Activated naive CD4-positive, alpha-beta T cell (primary cell): ENCODE measurements around the gene NECAB2.
"Not testable (repeated sequence)": the region's sequence is repeated elsewhere in the genome, so short reads cannot be mapped to it uniquely, and the experiment has no call there.

Experiments used
- DNase-seq, 4 experiments: peaks; one replicate each; lab custom pipeline; 2025; lab: John Stamatoyannopoulos, UW

NECAB2 gene

DNA sequence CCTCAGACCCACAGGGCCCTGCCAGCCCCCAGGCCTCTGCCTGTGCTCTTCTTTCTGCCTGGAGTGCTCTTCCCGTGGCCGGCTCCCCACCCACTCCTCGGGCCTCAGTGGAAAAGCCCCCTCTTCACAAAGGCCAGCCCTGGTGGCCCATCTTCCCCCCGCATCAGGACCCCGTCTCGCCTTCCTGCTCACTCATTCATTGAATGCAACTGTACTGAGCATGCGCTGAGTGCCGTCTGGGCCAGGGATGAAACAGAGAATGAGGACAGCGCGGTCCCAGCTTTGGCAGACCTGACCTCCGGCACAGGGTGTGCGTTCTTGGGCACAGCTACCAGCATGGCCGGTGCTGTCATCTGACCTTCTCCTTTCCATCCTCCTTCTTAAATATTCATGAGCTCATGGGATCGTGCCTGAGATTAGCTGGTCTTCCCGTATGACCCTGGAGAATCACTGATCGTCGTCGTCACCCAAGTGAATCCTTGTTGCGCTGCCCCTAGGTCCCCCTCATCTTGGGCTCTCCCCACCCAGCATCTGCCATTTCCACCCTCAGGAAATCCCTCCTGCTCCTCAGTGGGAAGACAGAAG lies 31.4 kb upstream of the NECAB2 start:
- no peak for DNase-seq

DNA sequence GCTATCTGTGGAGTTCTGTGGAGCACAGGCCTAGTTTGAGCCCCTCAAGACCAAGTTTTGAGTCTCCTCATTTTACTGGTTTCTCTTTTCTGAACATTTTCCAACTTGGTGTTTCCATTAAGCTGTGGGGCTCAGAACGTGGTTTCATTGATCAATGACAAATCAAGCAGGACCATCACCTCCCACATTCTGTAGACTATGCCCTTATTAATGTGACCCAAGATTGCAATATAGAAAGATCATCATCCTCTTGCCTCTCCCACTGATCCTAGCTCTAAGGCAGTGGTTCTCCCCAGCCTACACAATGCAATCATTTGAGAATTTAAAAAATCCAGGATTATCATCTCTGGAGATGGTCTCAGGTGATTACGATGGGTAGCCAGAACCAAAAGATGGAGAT lies 30.8 kb upstream of the NECAB2 start:
- DNase-seq: no peak

DNA sequence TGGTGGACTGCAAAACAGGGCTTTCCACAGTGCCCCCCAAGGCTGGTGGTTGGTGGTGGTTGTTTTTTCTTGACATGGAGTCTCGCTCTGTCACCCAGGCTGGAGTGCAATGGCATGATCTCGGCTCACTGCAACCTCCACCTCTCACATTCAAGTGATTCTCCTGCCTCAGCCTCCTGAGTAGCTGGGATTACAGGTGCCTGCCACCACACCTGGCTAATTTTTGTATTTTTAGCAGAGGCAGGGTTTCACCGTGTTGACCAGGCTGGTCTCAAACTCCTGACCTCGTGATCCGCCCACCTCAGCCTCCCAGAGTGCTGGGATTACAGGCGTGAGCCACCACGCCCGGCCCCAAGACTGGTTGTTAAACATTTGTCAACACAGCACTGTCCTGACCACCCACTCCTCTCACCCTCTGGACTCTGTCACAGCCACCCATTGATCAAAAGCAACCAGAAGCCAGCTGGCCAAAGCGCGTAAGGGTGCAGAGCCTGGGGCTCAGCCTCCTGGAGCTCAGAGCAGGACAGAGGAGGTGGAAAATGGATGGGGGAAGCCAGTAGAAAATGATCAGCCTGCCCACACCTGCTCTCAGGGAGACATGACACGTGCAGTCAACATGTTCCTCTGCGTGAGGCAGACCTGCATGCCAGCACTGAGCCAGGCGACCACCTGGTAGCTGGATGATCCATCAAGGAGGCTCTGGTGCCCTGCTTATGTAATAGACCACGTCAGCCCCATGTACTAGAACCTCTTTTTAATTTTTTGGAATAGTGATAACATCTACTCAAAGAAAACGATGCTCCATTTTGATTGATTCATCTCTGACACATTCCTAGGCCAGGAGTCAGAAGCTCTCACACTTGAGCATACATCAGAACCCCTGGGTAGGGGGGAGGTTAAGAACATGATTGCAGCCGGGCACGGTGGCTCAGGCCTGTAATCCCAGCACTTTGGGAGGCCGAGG lies 29.8 kb upstream of the NECAB2 start:
- DNase-seq: no peak

DNA sequence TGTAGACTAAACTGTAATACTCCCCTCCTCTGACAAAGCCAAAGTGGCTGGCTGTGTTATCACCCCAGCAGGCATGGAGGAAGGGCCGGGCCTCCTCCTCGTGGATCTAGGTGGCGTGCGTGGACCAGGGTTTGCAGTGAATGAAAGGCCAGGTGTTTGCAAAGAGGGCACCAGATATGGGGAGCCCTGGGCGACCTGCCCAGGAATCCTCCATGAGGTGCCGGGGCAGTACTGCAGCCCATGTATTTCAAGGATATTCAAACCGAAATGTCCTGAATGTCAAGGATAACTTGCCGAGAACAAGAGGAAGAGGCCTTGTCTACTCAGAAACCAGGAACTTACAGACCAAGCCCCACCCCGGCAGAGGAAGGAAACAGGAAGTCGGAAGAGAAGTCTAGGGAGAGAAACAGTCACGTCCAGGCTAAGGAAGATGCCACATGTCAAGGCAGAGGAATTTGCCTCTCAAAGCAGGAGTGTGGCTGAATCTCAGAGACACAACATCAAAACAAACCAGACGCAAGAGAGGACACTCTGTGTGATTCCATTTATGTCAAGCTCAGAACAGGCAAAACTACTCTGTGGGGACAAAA lies 28.7 kb upstream of the NECAB2 start:
- DNase-seq: no peak

DNA sequence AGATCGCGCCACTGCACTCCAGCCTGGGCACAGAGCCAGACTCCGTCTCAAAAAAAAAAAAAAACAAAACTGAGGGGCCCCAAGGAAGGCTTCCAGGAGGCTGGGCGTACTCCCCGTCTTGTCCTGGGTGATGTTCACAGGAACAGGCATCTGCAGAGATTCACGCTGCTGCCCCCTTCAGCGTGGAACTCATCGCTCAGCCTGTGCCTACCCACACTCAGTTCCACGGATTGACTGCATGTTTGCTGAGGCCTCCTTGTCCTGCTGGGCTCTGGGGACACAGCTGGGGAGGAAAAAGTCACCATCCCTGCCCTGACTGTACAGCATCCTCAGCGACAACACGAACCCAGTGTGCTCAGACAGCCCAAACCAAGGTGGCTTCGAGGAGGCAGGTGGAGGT lies 27.9 kb upstream of the NECAB2 start:
- DNase-seq: no peak

DNA sequence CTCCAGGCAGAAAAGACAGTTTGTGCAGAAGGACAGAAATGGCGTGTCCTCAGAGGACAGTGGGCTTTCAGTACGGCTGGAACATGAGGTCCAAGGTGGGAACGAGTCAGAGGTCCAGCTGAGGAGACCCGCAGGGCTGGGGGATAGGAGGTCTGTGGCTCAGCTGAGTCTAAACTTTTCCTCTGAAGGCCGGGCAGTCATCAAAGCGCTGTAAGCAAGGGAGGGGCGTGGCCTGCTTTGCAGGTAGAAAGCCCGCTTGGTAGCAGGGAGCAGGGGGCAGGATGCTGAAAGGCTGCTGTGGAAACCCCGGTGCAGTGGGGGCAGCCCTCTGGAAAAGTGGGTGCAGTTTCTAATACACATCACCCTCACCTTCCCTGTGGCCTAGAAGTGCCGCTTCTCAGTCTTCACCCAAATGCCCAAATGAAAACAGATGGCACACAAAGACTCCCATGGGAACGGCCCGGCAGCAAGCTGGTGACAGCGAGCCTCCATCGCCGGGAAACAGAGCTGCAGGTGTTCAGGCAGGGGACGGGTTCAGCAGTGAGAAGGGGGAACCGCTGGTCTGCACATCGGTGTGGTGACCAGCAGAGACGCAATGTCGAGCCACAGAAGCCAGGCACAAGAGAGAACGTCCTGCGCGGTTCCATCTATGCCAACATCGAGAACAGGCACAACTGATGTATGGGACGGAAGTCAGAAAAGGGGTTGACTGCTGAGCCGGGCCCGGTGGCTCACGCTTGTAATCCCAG lies 27.2 kb upstream of the NECAB2 start:
- DNase-seq: no peak

DNA sequence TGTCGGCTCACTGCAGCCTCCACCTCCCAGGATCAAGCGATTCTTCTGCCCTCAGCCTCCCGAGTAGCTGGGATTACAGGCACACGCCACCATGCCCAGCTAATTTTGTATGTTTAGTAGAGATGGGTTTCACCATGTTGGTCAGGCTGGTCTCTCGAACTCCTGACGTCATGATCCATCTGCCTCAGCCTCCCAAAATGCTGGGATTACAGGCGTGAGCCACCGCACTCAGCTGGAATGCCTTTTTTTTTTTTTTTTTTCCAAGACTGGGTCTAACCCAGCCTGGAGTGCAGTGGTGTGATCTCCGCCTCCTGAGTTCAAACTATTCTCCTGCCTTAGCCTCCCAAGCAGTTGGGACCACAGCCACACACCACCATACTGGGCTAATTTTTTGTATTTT lies 26.5 kb upstream of the NECAB2 start:
- DNase-seq: not testable (repeated sequence)

DNA sequence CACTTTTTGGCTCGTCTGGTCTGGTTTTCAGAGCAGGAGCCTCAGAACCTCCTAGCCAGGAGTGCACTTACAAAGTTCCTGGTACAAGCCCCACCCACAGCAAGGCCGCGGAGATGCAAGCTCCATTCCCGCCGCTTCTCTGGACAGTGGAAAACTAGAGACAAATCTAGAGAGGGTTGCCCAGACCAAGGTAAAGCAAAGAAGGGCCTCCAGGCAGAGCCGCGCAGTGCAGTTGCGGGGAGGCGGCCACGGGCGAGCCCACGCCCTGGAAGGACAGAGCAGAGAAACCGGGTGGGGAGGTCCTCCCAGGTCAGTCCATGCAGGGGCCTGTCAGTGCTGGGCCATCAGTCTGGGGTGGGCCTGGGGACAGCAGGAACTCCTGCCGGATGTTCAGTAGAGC lies 26.0 kb upstream of the NECAB2 start:
- no peak for DNase-seq

DNA sequence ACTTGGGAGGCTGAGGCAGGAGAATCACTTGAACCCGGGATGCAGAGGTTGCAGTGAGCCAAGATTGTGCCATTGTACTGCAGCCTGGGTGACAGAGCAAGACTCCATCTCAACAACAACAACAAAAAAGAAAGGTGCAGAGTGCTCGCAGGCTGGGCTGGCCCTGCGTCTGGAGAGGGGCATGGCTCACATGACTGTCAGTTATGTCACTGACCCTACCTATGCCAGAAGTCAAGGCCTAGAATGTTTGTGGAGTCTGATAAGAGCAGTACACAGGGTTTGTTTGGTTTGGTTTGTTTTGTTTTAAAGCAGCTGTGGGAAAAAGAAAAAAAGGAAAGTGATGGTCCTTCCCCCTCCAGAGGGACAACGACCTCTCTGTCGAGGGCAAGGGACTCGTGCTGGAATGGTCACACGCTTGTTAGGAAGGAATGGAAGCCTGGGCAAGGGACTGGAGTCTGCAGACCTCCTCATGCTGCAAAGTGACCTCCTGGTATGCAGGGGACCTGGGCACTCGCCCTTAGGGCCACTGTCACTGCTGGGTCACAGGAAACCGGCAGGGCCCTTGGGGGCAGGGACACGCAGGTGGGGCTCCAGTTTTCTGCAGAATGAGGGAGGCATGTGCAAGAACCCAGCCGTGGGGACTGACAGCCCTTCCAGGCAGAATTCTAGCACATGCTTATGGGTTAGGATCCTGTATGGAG lies 25.1 kb upstream of the NECAB2 start:
- no peak for DNase-seq

DNA sequence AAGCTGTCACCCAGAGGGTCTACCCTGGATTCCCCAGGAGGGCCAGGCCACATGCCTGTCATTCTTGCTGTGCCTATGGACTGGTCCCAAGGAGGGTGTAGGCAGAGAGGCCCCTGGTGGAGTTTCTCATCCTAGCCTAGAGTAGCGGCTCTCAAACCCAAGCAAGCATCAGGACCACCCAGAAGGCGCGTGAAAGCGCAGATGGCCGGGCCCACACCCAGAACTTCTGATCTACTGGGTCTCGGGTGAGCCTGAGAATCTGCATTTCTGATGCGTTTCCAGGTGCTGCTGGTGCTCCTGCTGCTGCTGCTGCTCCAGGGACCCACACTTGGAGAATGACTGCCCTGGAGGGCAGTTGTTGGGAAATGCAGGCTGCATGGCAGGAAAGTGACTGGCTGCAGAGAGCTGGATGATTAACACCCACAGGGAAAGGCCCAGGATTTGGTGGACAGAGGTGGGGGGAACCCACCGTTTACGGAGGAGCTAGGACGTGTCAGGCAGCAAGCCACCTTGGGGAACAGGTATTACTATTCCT lies 24.5 kb upstream of the NECAB2 start:
- no peak for DNase-seq

DNA sequence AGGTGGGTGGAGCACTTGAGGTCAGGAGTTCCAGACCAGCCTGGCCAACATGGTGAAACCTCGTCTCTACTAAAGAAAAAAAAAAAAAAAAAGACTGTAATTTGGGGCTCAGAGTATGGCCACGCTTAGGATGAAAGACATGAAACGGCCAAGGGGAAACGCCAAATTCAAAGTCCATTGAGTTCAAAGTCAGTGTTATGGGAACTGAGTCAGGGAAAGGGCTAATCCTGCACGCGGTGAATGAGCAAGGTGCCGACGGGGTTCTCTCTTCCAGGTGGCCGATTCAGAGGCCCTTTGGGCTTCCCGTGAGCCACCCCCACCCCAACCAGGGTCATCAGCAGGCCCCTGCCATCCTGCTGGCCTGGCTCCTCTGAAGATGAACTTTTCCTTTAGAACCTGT lies 22.5 kb upstream of the NECAB2 start:
- no peak for DNase-seq

DNA sequence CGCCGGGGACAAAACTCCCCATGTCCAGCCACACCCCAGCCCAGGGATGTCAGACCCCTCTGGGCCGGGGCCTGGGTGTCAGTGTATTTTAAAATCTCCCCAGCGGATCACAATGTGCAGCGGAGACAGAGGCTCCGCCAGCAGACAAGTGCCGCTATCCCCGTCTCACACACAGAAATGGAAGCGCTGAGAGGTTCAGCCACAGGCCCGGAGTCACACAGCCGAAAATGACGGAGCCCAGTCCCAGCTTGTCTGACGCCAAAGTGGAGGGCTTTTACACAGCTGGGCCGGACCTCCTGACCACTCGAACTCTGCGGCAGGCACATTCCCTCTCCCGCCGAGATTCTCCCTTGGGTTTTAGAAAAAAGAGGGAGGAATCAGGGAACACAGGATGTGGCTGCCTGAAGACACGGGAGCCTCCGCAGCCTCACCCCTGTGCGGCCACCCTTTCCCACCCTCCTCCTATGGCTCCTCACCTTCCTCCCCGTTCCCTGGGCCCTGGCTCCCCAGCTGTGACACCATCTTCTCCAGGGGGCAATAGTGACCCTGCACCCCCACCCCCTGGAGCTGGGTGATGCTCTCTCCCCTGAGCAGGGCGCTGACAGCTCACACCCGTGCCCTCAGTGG lies 21.8 kb upstream of the NECAB2 start:
- no peak for DNase-seq

DNA sequence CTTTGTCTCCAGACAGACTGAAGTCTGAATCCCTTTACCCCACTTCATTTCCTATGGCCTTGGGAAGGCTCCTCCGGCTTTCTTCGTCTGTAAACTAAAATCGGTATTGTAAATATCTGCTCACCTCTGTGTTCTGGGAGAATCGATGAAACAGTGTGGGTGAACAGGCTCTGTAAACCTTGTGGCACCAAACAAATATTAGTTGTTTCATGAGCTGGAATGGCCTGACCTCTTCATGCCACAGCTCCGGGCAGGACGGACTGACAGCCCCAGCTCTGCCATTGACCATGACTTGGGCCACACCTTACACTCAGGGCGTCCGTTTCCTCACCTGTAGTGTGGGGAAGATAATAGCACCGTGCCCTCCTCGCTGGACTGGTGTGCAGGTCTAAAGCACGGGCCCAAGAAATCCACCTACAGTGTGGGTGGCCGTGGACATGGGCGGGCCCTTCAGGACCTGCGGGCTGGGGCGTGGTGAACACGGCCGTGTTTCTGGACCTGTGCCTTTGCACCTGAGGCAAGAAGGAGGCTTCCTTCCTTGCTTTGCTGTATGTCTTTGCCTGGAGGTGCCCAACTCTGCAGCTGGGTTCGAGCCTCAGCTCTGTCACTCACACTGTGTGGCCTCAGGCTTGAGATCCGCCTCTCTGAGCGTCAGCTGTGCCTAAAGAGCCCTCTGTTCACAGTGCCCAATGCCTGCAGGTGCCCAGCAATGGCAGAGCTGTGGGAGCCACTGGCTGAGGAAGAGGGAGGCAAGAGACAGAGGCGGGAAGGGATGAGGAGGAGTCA lies 21.1 kb upstream of the NECAB2 start:
- DNase-seq: no peak

DNA sequence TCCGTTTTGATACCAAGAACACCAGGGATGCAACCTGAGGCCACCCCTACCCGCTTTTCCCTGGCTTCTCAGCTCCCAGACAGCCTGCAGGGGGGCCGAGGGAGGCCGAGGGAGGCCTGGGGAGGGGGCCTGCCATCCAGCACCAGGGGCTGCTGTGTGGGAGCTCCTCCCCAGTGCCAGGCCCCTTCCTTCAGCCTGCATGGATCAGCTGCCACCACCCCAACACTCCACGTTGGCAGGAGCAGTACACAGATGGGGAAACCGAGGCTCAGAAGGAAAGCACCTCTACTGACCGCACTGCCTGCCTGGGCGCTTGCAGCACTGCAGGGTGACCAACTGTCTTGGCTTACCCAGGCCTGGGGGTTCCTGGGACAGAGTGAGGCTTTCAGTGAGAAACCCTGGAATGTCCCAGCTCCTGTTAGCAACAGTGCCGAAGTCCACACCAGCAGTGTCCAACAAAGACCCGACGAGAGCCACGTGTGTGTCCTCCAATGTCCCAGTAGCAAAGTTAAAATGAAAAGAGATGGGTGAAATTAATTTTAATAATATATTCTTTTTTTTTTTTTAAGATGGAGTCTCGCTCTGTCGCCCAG lies 20.3 kb upstream of the NECAB2 start:
- DNase-seq: no peak

DNA sequence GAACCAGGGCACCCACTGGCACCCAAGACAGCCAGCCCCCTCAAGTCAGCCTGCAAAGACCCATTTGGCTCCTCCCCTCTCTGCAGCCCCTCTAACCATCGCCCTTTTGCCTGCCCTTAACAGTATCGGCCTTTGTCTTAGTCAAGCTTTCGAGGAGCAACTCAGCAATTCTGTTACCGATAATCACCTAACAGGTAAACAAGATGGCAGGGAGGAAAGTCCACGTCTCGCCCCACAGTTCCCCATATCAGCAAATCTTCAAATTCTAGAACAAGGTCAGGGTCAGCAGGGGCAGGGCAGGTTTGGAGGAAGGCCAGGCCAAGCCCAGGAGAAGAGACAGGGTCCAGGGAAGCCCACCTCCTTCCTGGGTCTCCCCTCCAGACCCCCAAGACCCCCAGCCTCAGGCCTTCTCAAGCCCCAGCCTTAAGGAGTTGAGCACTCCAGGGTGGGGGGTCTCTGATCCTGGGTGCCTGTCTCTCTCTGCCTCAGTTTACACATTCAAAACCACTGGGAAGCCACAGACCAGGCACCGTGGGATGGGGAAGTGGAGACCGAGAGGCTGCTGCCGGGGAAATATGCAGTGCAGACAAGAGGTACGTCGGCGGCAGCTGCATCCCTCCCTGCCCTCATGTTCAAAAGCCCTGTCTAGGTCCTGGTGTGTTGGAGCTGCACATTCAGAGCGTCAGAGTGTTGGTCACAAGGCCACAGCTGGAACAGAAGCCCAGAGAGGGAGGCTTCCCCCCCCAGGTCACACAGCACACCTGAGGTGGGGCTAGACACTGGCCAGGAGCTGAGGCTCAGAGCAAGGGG lies 18.9 kb upstream of the NECAB2 start:
- no peak for DNase-seq

DNA sequence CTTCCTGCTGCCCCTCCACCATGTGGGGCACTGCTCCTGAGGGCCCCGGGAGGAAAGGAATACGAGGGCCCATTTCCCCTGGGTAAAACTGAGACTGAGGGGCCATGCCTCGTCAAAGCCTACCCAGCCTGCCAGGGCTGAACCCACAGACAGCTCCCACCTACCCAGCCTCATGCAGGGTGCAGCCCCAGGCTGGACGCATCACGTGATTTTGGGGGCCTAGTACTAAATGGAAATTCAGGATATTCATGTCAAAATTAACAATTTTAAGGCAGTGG lies 18.4 kb upstream of the NECAB2 start:
- no peak for DNase-seq

DNA sequence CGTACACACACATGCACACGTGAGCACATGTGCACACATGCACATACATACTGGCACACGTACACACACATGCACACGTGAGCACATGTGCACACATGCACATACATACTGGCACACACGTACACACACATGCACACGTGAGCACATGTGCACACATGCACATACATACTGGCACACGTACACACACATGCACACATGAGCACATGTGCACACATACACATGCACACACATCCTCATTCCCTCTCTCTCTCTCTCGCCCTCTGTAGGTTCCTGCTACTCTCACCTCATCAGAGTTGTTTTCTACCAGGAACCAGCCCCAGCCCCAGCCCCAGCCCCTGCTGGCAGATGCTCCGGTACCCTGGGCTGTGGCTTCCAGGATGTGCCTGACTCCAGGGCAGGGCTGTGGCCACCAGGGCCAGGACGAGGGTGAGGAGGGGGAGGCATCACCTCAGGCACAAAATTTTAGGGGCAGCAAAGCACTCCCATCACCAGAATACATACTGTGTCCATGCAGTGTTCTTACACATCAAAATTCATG lies 17.1 kb upstream of the NECAB2 start:
- not testable (repeated sequence) for DNase-seq

DNA sequence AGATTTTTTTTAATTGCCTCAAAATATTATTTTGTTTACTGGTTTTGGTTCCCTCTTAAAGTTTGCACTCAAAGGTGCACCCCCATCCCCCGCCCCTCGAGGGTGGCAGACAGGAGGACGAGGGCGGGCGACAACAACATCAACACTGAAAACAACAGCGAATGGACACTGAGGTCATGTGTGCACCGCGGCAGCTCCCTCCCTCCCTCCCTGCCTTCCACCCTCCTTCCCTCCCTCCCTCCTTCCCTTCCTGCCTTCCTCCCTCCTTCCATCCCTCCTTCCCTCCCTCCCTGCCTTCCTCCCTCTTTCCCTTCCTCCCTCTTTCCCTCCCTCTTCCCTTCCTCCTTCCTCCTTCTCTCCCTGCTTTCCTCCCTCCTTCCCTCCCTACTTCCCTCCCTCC lies 16.5 kb upstream of the NECAB2 start:
- DNase-seq: no peak

DNA sequence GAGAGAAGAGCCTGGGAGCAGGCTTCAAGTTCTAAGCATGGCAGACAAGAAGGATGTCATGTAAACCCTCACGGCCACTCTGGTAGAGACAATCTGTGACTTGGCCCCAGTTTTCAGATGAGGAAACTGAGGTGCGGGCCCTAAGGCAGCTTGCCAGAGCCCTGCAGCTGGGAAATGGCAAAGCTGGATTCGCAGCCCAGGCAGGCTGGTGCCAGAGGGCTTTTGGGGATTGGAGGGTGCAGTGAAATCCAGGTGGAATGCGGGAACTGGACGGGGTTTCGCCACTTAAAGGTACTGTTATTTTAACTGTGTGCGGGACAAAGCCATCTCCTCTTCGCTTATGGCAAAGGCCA lies 15.5 kb upstream of the NECAB2 start:
- no peak for DNase-seq
